ENCODE measurements around the gene AFAP1. TPM values are rescaled to one million over a fixed set of nuclear protein-coding genes. Genes with fewer than 3 reads are reported as not detected.

Gene AFAP1
- total RNA-seq, 1 donor from 2014 or later, result 55.6 TPM

DNA sequence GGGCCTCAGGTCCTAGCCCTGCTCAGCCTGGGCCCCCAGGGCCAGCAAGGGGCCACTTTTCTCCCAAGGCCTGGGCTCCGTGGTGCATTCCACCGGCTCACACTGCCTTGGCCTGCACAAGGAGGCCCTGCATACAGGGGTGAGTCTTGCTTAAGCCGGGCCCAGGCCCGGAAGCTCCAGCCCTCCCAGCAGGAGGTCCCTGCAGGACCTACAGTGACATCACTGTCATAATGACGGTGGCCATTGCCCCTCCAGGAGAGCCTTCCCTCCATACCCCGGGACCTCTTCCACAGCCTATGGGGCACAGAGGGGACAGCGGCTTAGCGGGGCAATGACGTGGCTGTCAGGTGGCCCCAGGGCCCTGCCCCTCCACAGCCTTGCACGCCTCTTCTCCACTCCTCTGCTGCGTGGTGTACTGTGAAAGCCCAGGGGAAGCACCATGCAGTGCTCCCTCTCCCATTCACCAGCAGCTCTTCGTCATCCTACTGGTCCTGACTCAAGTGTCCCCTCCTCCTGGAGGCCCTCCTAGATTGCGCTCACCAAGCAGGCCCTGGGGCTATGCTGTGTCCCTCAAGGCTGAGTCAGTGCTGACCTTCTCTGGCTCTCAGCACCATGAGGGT is 32.3 kb upstream of the AFAP1 start:
- no peak for DNase-seq (ENCODE audit: low read depth)
- Histone ChIP-seq H3K36me3 (ENCODE audit: control insufficient read depth, insufficient read depth, low read length) (no peaks in the 10 kb centered on the region), H3K4me3 (ENCODE audit: low read depth, low read length) (no peak overlapping the region), H3K27me3 (ENCODE audit: control insufficient read depth, insufficient read depth, low read length) (no peaks in the 10 kb centered on the region)
- TF ChIP-seq, protein P1, sequence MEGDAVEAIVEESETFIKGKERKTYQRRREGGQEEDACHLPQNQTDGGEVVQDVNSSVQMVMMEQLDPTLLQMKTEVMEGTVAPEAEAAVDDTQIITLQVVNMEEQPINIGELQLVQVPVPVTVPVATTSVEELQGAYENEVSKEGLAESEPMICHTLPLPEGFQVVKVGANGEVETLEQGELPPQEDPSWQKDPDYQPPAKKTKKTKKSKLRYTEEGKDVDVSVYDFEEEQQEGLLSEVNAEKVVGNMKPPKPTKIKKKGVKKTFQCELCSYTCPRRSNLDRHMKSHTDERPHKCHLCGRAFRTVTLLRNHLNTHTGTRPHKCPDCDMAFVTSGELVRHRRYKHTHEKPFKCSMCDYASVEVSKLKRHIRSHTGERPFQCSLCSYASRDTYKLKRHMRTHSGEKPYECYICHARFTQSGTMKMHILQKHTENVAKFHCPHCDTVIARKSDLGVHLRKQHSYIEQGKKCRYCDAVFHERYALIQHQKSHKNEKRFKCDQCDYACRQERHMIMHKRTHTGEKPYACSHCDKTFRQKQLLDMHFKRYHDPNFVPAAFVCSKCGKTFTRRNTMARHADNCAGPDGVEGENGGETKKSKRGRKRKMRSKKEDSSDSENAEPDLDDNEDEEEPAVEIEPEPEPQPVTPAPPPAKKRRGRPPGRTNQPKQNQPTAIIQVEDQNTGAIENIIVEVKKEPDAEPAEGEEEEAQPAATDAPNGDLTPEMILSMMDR (IDR thresholded peaks at IDR 0.05; ENCODE audit: insufficient read depth, low read length, poor library complexity, severe bottlenecking), result no peak

GRCh38 chr4:7971159-7971631 is 31.5 kb upstream of the AFAP1 start:
- no peaks in the 10 kb centered on the region for H3K27me3 ChIP-seq (ENCODE audit: control insufficient read depth, insufficient read depth, low read length)
- no peak overlapping the region for H3K4me3 ChIP-seq (ENCODE audit: low read depth, low read length)
- H3K36me3 ChIP-seq (ENCODE audit: control insufficient read depth, insufficient read depth, low read length), result no peaks in the 10 kb centered on the region
- DNase-seq (ENCODE audit: low read depth), result no peak
- TF ChIP-seq, protein P1 (IDR thresholded peaks at IDR 0.05; ENCODE audit: insufficient read depth, low read length, poor library complexity, severe bottlenecking), result no peak

- TF ChIP-seq, protein P1 (IDR thresholded peaks at IDR 0.05; ENCODE audit: insufficient read depth, low read length, poor library complexity, severe bottlenecking), result no peak
- DNase-seq (ENCODE audit: low read depth), result no peak
- Histone ChIP-seq H3K27me3 (ENCODE audit: control insufficient read depth, insufficient read depth, low read length) (peaks cover 1% of the 10 kb centered on the region), H3K4me3 (ENCODE audit: low read depth, low read length) (no peak overlapping the region), H3K36me3 (ENCODE audit: control insufficient read depth, insufficient read depth, low read length) (no peaks in the 10 kb centered on the region)
These were observed 30.8 kb upstream of the AFAP1 start for GRCh38 chr4:7970361-7970946.

- TF ChIP-seq, protein P1 (IDR thresholded peaks at IDR 0.05; ENCODE audit: insufficient read depth, low read length, poor library complexity, severe bottlenecking), result no peak
- Histone ChIP-seq H3K36me3 (ENCODE audit: control insufficient read depth, insufficient read depth, low read length) (no peaks in the 10 kb centered on the region), H3K4me3 (ENCODE audit: low read depth, low read length) (no peak overlapping the region), H3K27me3 (ENCODE audit: control insufficient read depth, insufficient read depth, low read length) (peaks cover 3% of the 10 kb centered on the region)
- DNase-seq (ENCODE audit: low read depth), result no peak
These were observed 28.7 kb upstream of the AFAP1 start for GRCh38 chr4:7968262-7968896.

- no peak for DNase-seq (ENCODE audit: low read depth)
- H3K27me3 ChIP-seq (ENCODE audit: control insufficient read depth, insufficient read depth, low read length), result peaks cover 8% of the 10 kb centered on the region
- no peak overlapping the region for H3K4me3 ChIP-seq (ENCODE audit: low read depth, low read length)
- H3K36me3 ChIP-seq (ENCODE audit: control insufficient read depth, insufficient read depth, low read length), result no peaks in the 10 kb centered on the region
- TF ChIP-seq, protein P1 (IDR thresholded peaks at IDR 0.05; ENCODE audit: insufficient read depth, low read length, poor library complexity, severe bottlenecking), result no peak
These were observed 28.0 kb upstream of the AFAP1 start for GRCh38 chr4:7967501-7968261.

All from kidney epithelial cell (primary cell).